Mesendoderm (in vitro differentiated cells): Measurements from ENCODE around the gene CYP26A1.

Experiments used
- DNase-seq: peaks from one replicate; pipeline ENCODE4 v3.0.0; 2013
- H2AK5ac ChIP-seq: 2 replicates; pipeline ENCODE4 v1.6.1; 2013; ENCODE audit warnings: low read length, inconsistent platforms
- H2BK120ac ChIP-seq: 2 replicates; pipeline ENCODE4 v1.6.1; 2013; ENCODE audit warnings: low read depth, mild to moderate bottlenecking, low read length, moderate library complexity, mixed read lengths
- H2BK15ac ChIP-seq: replicated peaks from 2 replicates; pipeline ENCODE4 v1.6.1; 2013; ENCODE audit warnings: low read depth, mild to moderate bottlenecking, moderate library complexity
- H2BK5ac ChIP-seq: 2 replicates; pipeline ENCODE4 v1.6.1; 2013; ENCODE audit warnings: low read length, inconsistent platforms
- H3K18ac ChIP-seq: 2 replicates; pipeline ENCODE4 v1.6.1; 2013; ENCODE audit warnings: mild to moderate bottlenecking, low read length, mixed read lengths
- H3K23ac ChIP-seq: one replicate; pipeline ENCODE4 v1.6.1; 2013; ENCODE audit warnings: low read length
- H3K27ac ChIP-seq: 2 replicates; pipeline ENCODE4 v1.5.1; 2013; ENCODE audit warnings: low read depth, mild to moderate bottlenecking, inconsistent platforms, low read length, moderate library complexity
- H3K27me3 ChIP-seq: 2 replicates; pipeline ENCODE4 v1.6.1; 2013; ENCODE audit warnings: low read length, control low read depth, mild to moderate bottlenecking, inconsistent platforms; ENCODE audit not compliant: insufficient read depth, poor library complexity
- H3K36me3 ChIP-seq: 2 replicates; pipeline ENCODE4 v1.6.1; 2013; ENCODE audit warnings: low read length, inconsistent platforms; ENCODE audit not compliant: control insufficient read depth, insufficient read depth
- H3K4ac ChIP-seq: one replicate; pipeline ENCODE4 v1.6.1; 2013; ENCODE audit warnings: low read depth, mild to moderate bottlenecking, low read length, moderate library complexity
- H3K4me1 ChIP-seq: 2 replicates; pipeline ENCODE4 v1.6.1; 2013; ENCODE audit warnings: low read depth, low read length, inconsistent platforms; ENCODE audit not compliant: control insufficient read depth
- H3K4me2 ChIP-seq: 2 replicates; pipeline ENCODE4 v1.6.1; 2013; ENCODE audit warnings: low read length
- H3K4me3 ChIP-seq: 2 replicates; pipeline ENCODE4 v1.5.1; 2013; ENCODE audit warnings: mild to moderate bottlenecking, low read length
- H3K56ac ChIP-seq: one replicate; pipeline ENCODE4 v1.6.1; 2013; ENCODE audit warnings: low read length
- H3K79me1 ChIP-seq: 2 replicates; pipeline ENCODE4 v1.6.1; 2013; ENCODE audit warnings: low read length, inconsistent platforms
- H3K79me2 ChIP-seq: 2 replicates; pipeline ENCODE4 v1.6.1; 2013; ENCODE audit warnings: mild to moderate bottlenecking, low read length; ENCODE audit not compliant: control insufficient read depth, insufficient read depth
- H3K9ac ChIP-seq: 2 replicates; pipeline ENCODE4 v1.6.1; 2013; ENCODE audit warnings: low read length, inconsistent platforms
- H4K5ac ChIP-seq: one replicate; pipeline ENCODE4 v1.6.1; 2013; ENCODE audit warnings: low read length
- H4K8ac ChIP-seq: one replicate; pipeline ENCODE4 v1.6.1; 2013; ENCODE audit warnings: low read depth, mild to moderate bottlenecking, control low read depth, low read length, moderate library complexity
- WGBS: extraction: QIAGEN DNeasy Blood & Tissue Kit; methylation state at CpG from one replicate; pipeline ENCODE4 v1.1.7; 2013; ENCODE audit warnings: low lambda C conversion rate, missing lambda C conversion rate; ENCODE audit not compliant: insufficient coverage; ENCODE audit errors: extremely low coverage; 5-methylcytosine and 5-hydroxymethylcytosine counted together

Gene CYP26A1

DNA sequence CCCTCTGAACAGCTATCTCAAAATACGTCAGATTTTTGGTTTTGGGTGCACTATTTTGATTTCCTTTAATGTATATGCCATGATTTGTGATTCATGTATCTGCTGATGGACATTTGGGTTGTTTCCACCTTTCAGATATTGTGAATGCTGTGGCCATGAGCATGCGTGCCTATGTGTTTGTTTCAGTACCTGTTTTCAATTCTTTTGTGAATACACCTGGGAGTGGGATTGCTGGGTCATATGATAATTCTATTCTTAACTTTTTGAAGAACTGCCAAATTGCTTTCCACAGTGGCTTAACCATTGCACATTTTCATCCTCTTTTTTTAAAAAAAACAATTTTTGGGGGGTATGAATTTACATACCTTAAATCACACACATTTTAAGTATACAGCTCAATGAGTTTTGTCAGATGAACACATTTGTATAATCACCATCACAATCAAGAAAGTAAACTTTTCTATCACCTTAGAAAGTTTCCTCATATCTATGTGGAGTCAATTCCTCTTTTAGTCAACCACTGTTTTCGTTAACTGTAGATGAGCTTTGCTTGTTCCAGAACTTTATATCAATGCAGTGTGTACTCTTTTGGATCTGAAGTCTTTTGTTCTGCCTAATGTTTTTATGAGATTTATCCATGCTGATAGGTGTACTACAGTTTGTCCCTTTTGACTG lies 36.9 kb downstream of the CYP26A1 start:
- no CpG with 5 or more reads among the region's 3 CpGs for WGBS

GRCh38 chr10:93113042-93113441 lies 39.3 kb downstream of the CYP26A1 start:
- Histone ChIP-seq H4K5ac (no peak overlapping the region), H2BK15ac (no peak overlapping the region), H2AK5ac (peak overlapping the region; percentile 18), H3K4me2 (no peak overlapping the region), H3K27me3 (no peaks in the 10 kb centered on the region), H3K79me2 (no peaks in the 10 kb centered on the region), H3K18ac (no peak overlapping the region), H3K56ac (no peak overlapping the region), H3K36me3 (no peaks in the 10 kb centered on the region), H3K9ac (no peak overlapping the region), H3K4me3 (no peak overlapping the region), H3K23ac (no peak overlapping the region), H2BK120ac (no peak overlapping the region), H3K4ac (no peak overlapping the region), H3K27ac (no peak overlapping the region), H3K4me1 (no peaks in the 10 kb centered on the region), H2BK5ac (peak overlapping the region; percentile 2), H3K79me1 (no peaks in the 10 kb centered on the region), H4K8ac (no peak overlapping the region)
- no peak for DNase-seq
- WGBS, result no CpG with 5 or more reads among the region's 2 CpGs

More for the DNA sequence above, 36.9 kb downstream of the CYP26A1 start:
- Histone ChIP-seq H4K5ac (no peak overlapping the region), H2BK5ac (no peak overlapping the region), H3K36me3 (no peaks in the 10 kb centered on the region), H4K8ac (no peak overlapping the region), H3K4ac (no peak overlapping the region), H3K27ac (no peak overlapping the region), H3K56ac (peak overlapping the region; percentile 46), H2AK5ac (no peak overlapping the region), H3K18ac (no peak overlapping the region), H3K4me1 (no peaks in the 10 kb centered on the region), H3K4me3 (no peak overlapping the region), H3K79me1 (no peaks in the 10 kb centered on the region), H2BK15ac (no peak overlapping the region), H3K9ac (no peak overlapping the region), H3K4me2 (no peak overlapping the region), H2BK120ac (no peak overlapping the region), H3K79me2 (no peaks in the 10 kb centered on the region), H3K27me3 (no peaks in the 10 kb centered on the region), H3K23ac (no peak overlapping the region)
- no peak for DNase-seq

DNA sequence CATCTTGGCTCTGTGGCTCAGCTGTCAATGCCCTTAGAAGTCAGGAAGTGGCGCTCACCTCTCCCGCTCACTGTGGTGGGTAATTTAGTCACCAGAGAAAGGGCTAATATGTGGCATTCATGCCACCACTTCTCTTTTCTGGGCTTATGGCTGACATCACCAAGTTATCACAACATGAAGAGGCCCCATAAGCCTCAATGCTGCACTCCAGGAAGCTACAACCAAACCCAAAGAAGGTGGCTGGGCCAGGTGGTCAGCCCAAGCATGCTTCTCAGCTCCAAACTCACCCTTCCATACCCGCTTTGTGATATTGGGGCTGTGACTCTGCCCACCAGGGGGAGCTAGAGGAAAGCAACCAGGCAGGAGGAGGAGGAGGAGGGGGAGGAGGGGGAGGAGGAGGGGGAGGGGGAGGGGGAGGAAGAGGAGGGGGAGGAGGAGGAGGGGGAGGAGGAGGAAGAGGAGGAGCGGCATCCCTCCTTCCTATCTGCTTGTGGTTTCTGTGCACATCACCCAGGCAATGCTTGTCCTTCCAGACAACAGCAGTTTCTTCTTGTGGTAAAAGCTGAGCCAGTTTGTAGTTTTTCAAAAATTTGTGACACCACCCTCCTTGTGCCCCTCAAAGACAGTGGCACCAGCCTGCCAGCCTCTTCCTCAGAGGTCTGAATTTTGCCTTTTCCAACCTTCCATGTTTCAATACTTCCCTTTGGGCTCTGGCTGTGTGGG lies 42.1 kb downstream of the CYP26A1 start:
- no peaks in the 10 kb centered on the region for H3K27me3 ChIP-seq
- H2AK5ac ChIP-seq, result peak overlapping the region; percentile 91
- H3K23ac ChIP-seq, result no peak overlapping the region
- peak overlapping the region; percentile 92 for H2BK5ac ChIP-seq
- no peak overlapping the region for H4K5ac ChIP-seq
- WGBS, result no CpG with 5 or more reads among the region's 4 CpGs
- H2BK120ac ChIP-seq, result peak overlapping the region; percentile 46
- no peak overlapping the region for H3K4me3 ChIP-seq
- H3K36me3 ChIP-seq, result no peaks in the 10 kb centered on the region
- no peaks in the 10 kb centered on the region for H3K79me1 ChIP-seq
- H3K56ac ChIP-seq, result peak overlapping the region; percentile 81
- no peak overlapping the region for H3K9ac ChIP-seq
- peak overlapping the region; percentile 78 for H3K4ac ChIP-seq
- H3K18ac ChIP-seq, result peak overlapping the region; percentile 69
- H2BK15ac ChIP-seq, result no peak overlapping the region
- H4K8ac ChIP-seq, result no peak overlapping the region
- no peaks in the 10 kb centered on the region for H3K79me2 ChIP-seq
- DNase-seq, result peak; percentile 89
- no peak overlapping the region for H3K27ac ChIP-seq
- no peak overlapping the region for H3K4me2 ChIP-seq
- H3K4me1 ChIP-seq, result no peaks in the 10 kb centered on the region

GRCh38 chr10:93121311-93121710 lies 47.6 kb downstream of the CYP26A1 start:
- H3K79me1 ChIP-seq, result no peaks in the 10 kb centered on the region
- no peak overlapping the region for H2BK5ac ChIP-seq
- no peak overlapping the region for H3K9ac ChIP-seq
- no peaks in the 10 kb centered on the region for H3K79me2 ChIP-seq
- no peak overlapping the region for H2BK120ac ChIP-seq
- no peak overlapping the region for H3K18ac ChIP-seq
- H3K27ac ChIP-seq, result no peak overlapping the region
- no peak overlapping the region for H2BK15ac ChIP-seq
- no peak for DNase-seq
- H3K27me3 ChIP-seq, result no peaks in the 10 kb centered on the region
- H4K8ac ChIP-seq, result no peak overlapping the region
- no CpG with 5 or more reads among the region's 3 CpGs for WGBS
- no peak overlapping the region for H4K5ac ChIP-seq
- no peak overlapping the region for H3K56ac ChIP-seq
- no peaks in the 10 kb centered on the region for H3K4me1 ChIP-seq
- H3K4me2 ChIP-seq, result no peak overlapping the region
- no peaks in the 10 kb centered on the region for H3K36me3 ChIP-seq
- no peak overlapping the region for H3K23ac ChIP-seq
- H2AK5ac ChIP-seq, result no peak overlapping the region
- H3K4me3 ChIP-seq, result no peak overlapping the region
- no peak overlapping the region for H3K4ac ChIP-seq

GRCh38 chr10:93123766-93124165 lies 50.1 kb downstream of the CYP26A1 start:
- Histone ChIP-seq H3K56ac (no peak overlapping the region), H3K79me1 (no peaks in the 10 kb centered on the region), H3K27me3 (no peaks in the 10 kb centered on the region), H4K5ac (no peak overlapping the region), H3K9ac (no peak overlapping the region), H3K18ac (no peak overlapping the region), H2BK5ac (no peak overlapping the region), H2BK15ac (no peak overlapping the region), H3K23ac (no peak overlapping the region), H2AK5ac (no peak overlapping the region), H3K27ac (no peak overlapping the region), H4K8ac (no peak overlapping the region), H3K4me1 (no peaks in the 10 kb centered on the region), H3K4me2 (no peak overlapping the region), H3K79me2 (no peaks in the 10 kb centered on the region), H3K36me3 (no peaks in the 10 kb centered on the region), H3K4me3 (no peak overlapping the region), H2BK120ac (no peak overlapping the region), H3K4ac (no peak overlapping the region)
- no peak for DNase-seq
- WGBS, result no CpG with 5 or more reads among the region's 5 CpGs
